C4-2B (cell line): ENCODE measurements around the gene CERS2.

Experiments
- H3K27ac ChIP-seq: fragments of 450-650 bp; 2 replicates; pipeline ENCODE4 v1.5.1; 2017
- CTCF ChIP-seq: fragments of 450-650 bp; conservative IDR thresholded peaks from 2 replicates; pipeline ENCODE4 v1.5.1; 2017; ENCODE audit warnings: mild to moderate bottlenecking
- ZFX ChIP-seq: fragments of 450-650 bp; IDR thresholded peaks from 2 replicates; pipeline ENCODE4 v1.6.1; 2017

CERS2 gene

GRCh38 chr1:150981805-150982712, 7.4 kb upstream of the CERS2 start, which contains the start of gene ANXA9:
ANXA9 (plus strand) TSS chr1:150982292; CDS start chr1:150983106, 814 bp downstream.
- no peak for TF ChIP-seq CTCF
- TF ChIP-seq ZFX = peak; percentile 50; the same call in 1 of the 2 replicates
- peak within 1 kb of the TSS; percentile 44 for H3K27ac ChIP-seq

- TF ChIP-seq ZFX (no peak), CTCF (no peak)
- H3K27ac ChIP-seq = peak overlapping the region; percentile 44
These were observed 6.7 kb upstream of the CERS2 start for GRCh38 chr1:150981177-150981804.

- TF ChIP-seq CTCF = peak; percentile 100
- no peak for TF ChIP-seq ZFX
- no peak overlapping the region for H3K27ac ChIP-seq
These were observed 4.7 kb upstream of the CERS2 start for GRCh38 chr1:150979092-150980056.

GRCh38 chr1:150976879-150977694, 2.5 kb upstream of the CERS2 start:
- H3K27ac ChIP-seq = no peak overlapping the region
- TF ChIP-seq ZFX (no peak), CTCF (no peak)

- H3K27ac ChIP-seq = no peak overlapping the region
- TF ChIP-seq ZFX (no peak), CTCF (no peak)
These were observed 1.8 kb upstream of the CERS2 start for GRCh38 chr1:150976401-150976821.

GRCh38 chr1:150973836-150974579, 627 bp downstream of the CERS2 start:
- H3K27ac ChIP-seq = peak overlapping the region; percentile 84
- TF ChIP-seq CTCF (no peak), ZFX (peak; percentile 94)
